ENCODE results near the gene IL20RA.

The IL20RA gene

DNA sequence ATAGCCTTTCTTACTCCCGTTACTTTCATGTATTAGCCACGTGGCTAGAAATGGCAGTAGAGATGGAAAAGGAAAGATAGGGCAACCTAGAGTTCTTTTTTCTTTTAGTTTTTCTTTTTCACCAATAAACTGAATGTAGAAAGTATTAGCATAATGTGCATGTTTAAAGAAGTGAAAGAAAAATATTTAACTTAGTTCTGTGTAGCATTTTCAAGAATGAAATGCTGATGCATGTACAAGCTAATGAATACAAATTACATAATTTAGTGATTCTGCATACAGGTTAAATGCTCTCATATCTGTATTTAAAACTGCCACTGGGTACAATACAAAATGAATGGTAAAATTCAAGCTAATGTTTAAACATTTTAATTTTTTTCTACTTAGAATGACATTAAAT lies 22.6 kb upstream of the IL20RA start:
- no peak overlapping the region for H3K4me3 Mint-ChIP-seq
- intact Hi-C loops (cut with micrococcal nuclease), result no loop called here
- peaks cover 63% of the 10 kb centered on the region for H3K27me3 Mint-ChIP-seq
- no peaks in the 10 kb centered on the region for H3K4me1 Mint-ChIP-seq (ENCODE audit: low read depth)
- no peaks in the 10 kb centered on the region for H3K36me3 Mint-ChIP-seq (ENCODE audit: low read depth)
- H3K9me3 Mint-ChIP-seq, result no peaks in the 10 kb centered on the region
- H3K27ac Mint-ChIP-seq, result no peak overlapping the region

DNA sequence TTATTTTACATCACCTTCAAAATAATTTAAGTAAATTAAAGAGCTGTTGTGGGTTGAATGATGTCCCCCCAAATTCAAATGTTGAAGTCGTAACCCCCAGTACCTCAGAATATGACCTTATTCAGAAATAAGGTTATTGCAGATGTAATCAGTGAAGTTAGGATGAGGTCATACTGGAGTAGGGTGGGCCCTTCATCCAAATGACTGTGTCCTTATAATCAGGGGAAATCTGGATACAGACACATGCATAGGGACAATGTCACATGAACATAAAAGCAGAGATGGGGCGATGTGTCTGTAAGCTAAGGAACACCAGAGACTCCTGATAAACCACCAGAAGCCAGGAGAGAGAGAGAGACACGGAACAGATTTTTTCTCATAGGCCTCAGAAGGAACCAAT lies 13.3 kb upstream of the IL20RA start:
- intact Hi-C loops (cut with micrococcal nuclease), result no loop called here
- no peak overlapping the region for H3K4me3 Mint-ChIP-seq
- no peak overlapping the region for H3K27ac Mint-ChIP-seq
- H3K36me3 Mint-ChIP-seq (ENCODE audit: low read depth), result no peaks in the 10 kb centered on the region
- H3K27me3 Mint-ChIP-seq, result peaks cover 34% of the 10 kb centered on the region
- no peaks in the 10 kb centered on the region for H3K9me3 Mint-ChIP-seq
- H3K4me1 Mint-ChIP-seq (ENCODE audit: low read depth), result no peaks in the 10 kb centered on the region

DNA sequence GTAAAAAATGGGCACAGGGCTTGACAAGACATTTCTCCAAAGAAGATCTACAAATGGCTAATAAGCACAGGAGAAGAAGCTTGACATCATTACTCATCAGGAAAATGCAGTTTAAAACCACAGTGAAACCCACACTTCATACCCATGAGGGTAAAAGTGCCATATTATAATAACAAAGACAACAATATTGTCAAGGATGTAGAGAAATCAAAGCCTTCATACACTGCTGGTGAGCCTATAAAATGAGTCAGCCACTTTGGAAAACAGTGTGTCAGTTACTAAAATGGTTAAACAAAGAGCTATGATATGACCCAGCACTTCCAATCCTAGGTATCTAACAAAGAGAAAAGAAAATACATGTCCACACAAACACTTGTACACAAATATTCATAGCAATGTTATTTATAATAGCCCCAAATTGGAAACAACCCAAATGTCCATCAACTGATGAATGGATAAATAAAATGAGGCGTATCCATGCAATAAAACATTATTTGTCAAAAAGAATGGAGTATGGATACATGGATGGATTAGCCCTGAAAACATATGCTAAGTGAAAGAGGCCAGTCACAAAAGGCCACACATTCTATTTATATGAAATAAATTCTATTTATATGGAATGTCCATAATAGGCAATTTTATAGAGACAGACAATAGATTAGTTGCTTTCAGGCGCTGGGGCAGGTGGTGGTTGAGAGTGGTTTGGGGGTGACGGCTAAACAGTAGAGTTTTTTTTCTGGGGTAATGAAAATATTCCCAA lies 11.5 kb upstream of the IL20RA start:
- H3K9me3 Mint-ChIP-seq, result no peaks in the 10 kb centered on the region
- H3K27me3 Mint-ChIP-seq, result peaks cover 48% of the 10 kb centered on the region
- H3K4me1 Mint-ChIP-seq (ENCODE audit: low read depth), result no peaks in the 10 kb centered on the region
- intact Hi-C loops (cut with micrococcal nuclease), result no loop called here
- no peak overlapping the region for H3K4me3 Mint-ChIP-seq
- H3K36me3 Mint-ChIP-seq (ENCODE audit: low read depth), result no peaks in the 10 kb centered on the region
- no peak overlapping the region for H3K27ac Mint-ChIP-seq

DNA sequence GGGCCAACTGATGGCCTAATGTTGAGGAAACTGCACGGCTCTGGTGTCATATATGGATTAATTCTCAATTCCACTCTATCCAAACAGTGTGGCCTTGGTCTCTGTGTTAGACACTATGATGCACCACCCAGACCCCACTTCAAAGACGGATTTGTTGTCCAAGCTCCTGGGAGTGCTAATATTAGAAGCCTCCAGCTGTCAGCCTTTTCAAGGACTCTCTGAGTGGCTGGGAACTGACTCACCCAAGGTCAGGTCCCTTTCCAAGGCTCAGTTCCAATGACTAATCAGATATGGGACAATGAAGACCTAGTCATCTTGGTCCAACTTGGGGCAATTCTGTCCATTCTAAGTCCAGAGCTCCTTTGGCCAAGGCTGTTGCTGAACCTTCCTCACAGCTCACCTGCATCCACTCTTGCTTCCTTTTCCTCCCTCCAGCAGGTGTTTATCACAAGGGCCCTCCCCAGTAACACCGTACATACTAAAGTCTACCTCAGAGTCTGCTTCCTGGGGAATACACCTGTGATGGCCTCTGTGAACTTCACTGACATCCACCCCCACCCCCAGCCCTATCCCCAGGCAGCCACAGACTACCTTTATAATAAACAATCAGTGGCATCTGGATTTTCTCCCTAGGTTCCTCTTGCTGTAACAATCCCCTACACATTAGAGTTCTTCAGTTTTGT lies 7.2 kb upstream of the IL20RA start:
- Mint-ChIP-seq H3K27me3 (peaks cover 71% of the 10 kb centered on the region), H3K9me3 (no peaks in the 10 kb centered on the region), H3K27ac (no peak overlapping the region), H3K4me3 (no peak overlapping the region), H3K4me1 (ENCODE audit: low read depth) (no peaks in the 10 kb centered on the region), H3K36me3 (ENCODE audit: low read depth) (no peaks in the 10 kb centered on the region)
- intact Hi-C loops (cut with micrococcal nuclease), result no loop called here

DNA sequence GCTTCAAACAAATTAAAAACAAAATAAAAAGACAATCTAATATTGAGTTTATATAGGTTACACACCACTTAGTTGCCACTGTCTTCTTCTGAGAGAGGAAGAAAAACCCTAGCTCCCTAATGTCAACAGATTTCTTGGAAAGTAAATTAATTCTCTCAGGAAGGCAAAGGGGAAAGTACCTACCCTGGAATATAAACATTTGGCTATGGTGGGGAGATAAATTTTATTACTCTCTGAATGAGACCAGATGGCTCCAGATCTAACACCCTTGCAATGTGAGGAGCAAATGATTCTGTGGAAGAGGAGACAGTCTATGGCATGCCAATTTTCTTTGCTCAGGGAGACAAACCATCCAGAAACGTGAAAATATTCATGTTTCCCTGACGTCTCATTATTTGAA lies 4.3 kb upstream of the IL20RA start:
- intact Hi-C loops (cut with micrococcal nuclease), result no loop called here
- Mint-ChIP-seq H3K4me3 (no peak overlapping the region), H3K27ac (no peak overlapping the region), H3K9me3 (no peaks in the 10 kb centered on the region), H3K4me1 (ENCODE audit: low read depth) (peaks cover 5% of the 10 kb centered on the region), H3K36me3 (ENCODE audit: low read depth) (no peaks in the 10 kb centered on the region), H3K27me3 (peaks cover 67% of the 10 kb centered on the region)

DNA sequence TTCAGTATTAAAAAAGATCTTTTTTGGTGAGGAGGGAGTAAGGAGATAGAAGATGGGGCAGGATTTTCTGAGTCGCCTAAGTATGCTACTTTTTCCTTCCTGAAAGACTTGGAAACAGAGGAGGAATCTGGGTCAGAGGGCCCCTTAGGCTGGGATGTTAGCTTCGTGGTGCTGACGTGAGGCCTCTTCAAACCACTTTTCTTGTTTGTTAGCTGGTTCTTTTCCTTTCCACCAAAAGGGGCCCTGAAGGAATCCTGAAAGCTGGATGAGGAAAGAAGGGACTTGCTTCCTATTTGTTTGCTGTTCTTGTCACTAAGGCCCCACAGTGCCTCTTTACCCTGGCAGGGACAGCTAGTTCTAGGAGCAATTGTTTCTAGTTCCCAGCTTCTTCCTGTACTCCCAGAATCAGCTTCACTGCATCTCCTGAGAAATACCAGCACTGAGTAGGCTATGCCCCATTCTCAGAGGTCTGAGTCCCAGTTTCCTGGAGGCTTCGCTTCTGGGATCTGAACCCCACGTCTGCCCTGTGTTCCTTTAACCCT lies 2.2 kb upstream of the IL20RA start:
- peaks cover 76% of the 10 kb centered on the region for H3K27me3 Mint-ChIP-seq
- intact Hi-C loops (cut with micrococcal nuclease), result no loop called here
- H3K27ac Mint-ChIP-seq, result no peak overlapping the region
- no peak overlapping the region for H3K4me3 Mint-ChIP-seq
- no peaks in the 10 kb centered on the region for H3K36me3 Mint-ChIP-seq (ENCODE audit: low read depth)
- no peaks in the 10 kb centered on the region for H3K9me3 Mint-ChIP-seq
- peaks cover 5% of the 10 kb centered on the region for H3K4me1 Mint-ChIP-seq (ENCODE audit: low read depth)

DNA sequence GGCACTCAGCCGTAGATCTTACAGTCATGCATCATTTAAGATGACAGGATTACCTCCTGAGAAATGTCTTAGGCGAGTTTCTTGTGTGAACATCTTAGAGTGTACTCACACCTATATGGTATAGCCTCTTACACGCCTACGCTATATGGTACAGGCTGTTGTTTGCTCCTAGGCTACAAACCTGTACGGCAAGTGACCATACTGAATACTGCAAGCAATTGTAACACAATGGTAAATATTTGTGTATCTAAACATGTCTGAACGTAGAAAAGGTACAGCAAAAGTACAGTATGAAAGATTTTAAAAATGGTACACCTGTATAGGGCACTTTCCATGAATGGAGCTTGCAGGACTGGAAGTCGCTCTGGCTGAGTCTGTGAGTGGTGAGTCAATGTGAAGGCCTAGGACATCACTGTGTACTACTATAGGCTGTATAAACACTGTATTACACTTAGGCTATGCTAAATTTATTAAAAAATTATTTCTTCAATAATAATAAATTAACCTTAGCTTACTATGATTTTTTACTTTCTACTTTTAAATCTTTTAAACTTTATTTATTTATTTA lies 541 bp upstream of the IL20RA start:
- no peak overlapping the region for H3K4me3 Mint-ChIP-seq
- H3K4me1 Mint-ChIP-seq (ENCODE audit: low read depth), result peaks cover 5% of the 10 kb centered on the region
- no peak overlapping the region for H3K27ac Mint-ChIP-seq
- H3K27me3 Mint-ChIP-seq, result peaks cover 78% of the 10 kb centered on the region
- H3K9me3 Mint-ChIP-seq, result no peaks in the 10 kb centered on the region
- H3K36me3 Mint-ChIP-seq (ENCODE audit: low read depth), result no peaks in the 10 kb centered on the region
- intact Hi-C loops (cut with micrococcal nuclease), result no loop called here

DNA sequence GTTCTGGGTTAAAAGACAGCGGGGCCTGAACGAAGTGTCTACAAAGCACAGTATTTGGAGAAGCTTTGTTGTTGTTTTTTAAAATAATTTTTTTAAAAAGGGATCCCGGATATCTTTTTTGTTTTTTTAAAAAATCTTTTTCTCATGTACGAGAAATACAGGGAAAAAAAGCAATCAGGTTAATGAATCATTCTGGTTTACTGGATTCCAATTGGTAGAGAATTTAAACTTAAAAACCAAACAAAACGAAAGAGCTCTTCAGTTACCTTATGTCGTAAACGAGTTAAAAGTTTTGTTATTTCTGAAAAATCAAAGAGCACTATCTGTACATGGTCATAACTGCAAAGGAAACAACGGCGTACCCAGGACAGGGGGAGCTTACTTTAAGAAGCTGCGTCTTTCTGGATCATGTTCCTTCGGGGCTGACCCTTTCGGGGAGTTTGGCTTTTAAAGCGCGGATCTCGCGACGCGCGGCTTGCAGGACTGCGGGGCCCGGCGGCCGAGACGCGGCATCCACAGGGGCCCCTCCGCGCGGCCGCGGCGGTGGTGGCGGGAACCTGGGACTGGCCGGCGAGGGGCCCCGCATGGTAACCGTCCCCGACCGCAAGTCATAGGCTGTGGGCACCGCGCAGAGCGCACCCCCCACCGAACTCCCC lies 927 bp downstream of the IL20RA start:
- Mint-ChIP-seq H3K9me3 (no peaks in the 10 kb centered on the region), H3K27ac (no peak overlapping the region), H3K36me3 (ENCODE audit: low read depth) (no peaks in the 10 kb centered on the region), H3K4me3 (peak overlapping the region; percentile 72), H3K27me3 (peaks cover 82% of the 10 kb centered on the region), H3K4me1 (ENCODE audit: low read depth) (peaks cover 5% of the 10 kb centered on the region)
- intact Hi-C loops (cut with micrococcal nuclease), result no loop called here

DNA sequence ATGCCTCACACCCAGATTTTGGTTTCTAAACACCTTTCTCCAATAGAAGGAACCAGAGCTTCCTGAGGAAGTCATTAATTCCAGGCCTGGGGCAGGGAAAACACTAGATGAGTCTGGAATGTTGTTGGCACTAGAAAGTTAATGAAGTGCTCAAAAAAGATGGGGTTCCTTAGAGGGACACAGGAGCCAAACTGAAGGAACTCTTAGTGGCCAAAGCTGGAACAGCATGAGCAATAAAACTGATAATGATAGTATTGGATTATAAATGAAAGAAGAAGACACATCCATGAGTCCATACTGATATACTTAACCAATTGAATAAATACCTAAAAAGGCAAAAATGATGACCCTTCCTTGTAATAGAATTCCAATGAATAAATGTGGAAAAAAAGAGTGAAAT lies 4.4 kb downstream of the IL20RA start:
- intact Hi-C loops (cut with micrococcal nuclease), result no loop called here

DNA sequence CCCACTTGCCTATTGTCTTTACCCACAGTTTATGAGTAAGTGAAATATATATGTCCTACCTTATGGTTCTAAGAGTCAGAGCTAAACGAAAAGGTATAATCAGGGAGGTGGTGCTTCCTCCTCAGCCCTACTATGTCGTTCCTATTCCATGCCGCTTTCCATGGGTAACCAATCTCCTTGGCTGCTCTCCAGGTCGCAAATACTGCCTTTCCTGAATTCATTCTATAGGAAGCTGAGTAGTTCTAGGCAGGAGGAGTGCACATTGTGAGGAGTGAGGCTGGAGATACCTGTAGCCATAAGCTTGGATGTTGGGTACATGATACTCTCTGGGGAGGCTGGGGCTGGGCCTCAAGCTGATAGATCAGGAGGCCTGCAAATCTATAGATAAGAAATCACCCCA lies 5.8 kb downstream of the IL20RA start:
- H3K27me3 Mint-ChIP-seq, result peaks cover 81% of the 10 kb centered on the region
- no peaks in the 10 kb centered on the region for H3K9me3 Mint-ChIP-seq
- H3K4me3 Mint-ChIP-seq, result no peak overlapping the region
- no peaks in the 10 kb centered on the region for H3K36me3 Mint-ChIP-seq (ENCODE audit: low read depth)
- intact Hi-C loops (cut with micrococcal nuclease), result no loop called here
- no peak overlapping the region for H3K27ac Mint-ChIP-seq
- H3K4me1 Mint-ChIP-seq (ENCODE audit: low read depth), result no peaks in the 10 kb centered on the region

More for the DNA sequence above, 4.4 kb downstream of the IL20RA start:
- Mint-ChIP-seq H3K4me1 (ENCODE audit: low read depth) (peaks cover 5% of the 10 kb centered on the region), H3K27me3 (peaks cover 82% of the 10 kb centered on the region), H3K36me3 (ENCODE audit: low read depth) (no peaks in the 10 kb centered on the region), H3K4me3 (no peak overlapping the region), H3K27ac (no peak overlapping the region), H3K9me3 (no peaks in the 10 kb centered on the region)

DNA sequence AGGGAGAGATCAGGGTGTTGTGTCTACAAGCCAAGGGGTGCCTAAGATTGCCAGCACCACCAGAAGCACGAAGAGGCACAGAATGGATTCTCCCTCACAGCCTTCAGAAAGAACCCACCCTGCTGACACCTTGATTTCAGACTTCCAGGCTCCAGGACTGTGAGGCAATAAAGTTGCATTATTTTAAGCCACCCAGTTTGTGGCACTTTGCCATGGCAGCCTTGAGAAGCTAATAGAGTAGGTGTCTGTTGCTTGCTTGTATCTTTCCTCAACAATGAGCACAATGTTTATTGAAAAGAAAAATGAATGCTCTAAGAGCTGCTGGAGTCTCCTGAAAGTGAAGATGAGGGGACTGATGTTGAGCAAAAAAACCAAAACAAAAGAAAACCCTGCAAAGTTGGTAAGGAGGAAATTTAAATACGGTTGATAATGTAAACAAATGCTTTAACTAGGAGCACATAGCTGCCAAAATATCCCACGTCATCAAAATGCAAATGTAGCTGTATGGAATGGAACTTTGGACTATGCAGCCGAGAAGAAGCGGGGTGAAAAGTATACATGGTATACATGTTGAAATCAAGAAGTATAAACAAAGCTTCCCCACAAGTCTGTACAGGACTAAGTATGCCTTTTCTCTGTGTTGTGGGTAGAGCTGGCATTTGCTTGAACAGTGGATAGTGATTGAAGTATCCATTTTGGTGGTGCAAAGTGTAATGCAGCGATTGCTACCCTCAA lies 8.0 kb downstream of the IL20RA start:
- Mint-ChIP-seq H3K4me1 (ENCODE audit: low read depth) (no peaks in the 10 kb centered on the region), H3K27me3 (peaks cover 75% of the 10 kb centered on the region), H3K27ac (no peak overlapping the region), H3K4me3 (no peak overlapping the region), H3K36me3 (ENCODE audit: low read depth) (no peaks in the 10 kb centered on the region), H3K9me3 (no peaks in the 10 kb centered on the region)
- intact Hi-C loops (cut with micrococcal nuclease), result no loop called here

DNA sequence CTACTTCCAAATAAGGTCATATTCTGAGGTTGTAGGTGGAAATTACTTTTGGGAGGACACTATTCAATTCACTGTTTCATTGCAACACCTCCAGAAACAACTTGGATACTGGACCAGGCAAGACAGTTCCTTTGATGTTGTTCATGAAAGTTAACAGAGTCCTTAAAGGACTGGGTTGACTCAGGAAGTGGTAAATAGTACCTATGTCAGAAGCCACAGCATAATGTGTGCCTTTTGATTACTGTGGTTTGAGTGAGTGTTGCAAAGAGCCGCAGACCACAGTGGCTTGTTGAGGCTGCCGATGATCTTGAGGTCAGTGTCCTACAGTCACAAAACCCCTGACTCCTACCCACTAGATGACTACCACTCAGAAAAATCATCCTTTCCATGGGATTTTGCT lies 10.9 kb downstream of the IL20RA start:
- Mint-ChIP-seq H3K36me3 (ENCODE audit: low read depth) (no peaks in the 10 kb centered on the region), H3K4me1 (ENCODE audit: low read depth) (no peaks in the 10 kb centered on the region), H3K4me3 (no peak overlapping the region), H3K9me3 (no peaks in the 10 kb centered on the region), H3K27me3 (peaks cover 61% of the 10 kb centered on the region), H3K27ac (no peak overlapping the region)
- intact Hi-C loops (cut with micrococcal nuclease), result no loop called here

DNA sequence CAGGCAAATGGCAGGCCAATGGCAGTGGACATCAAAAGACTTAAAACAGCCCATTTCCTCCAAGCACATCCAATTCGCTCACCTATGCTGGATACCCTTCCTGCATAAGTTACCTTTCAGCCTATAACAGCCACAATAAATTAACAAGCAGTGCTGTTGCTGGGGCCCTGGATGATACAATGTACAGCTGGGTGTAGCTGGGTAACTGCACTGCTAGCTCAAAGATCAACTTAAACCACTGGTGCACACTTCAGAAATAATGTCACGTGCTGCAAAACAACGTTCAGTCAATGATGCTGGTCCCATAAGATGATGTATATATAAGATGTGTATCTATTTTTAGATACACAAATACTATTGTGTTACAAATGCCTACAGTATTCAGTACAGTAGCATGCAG lies 13.6 kb downstream of the IL20RA start:
- Mint-ChIP-seq H3K4me1 (ENCODE audit: low read depth) (no peaks in the 10 kb centered on the region), H3K4me3 (no peak overlapping the region), H3K36me3 (ENCODE audit: low read depth) (no peaks in the 10 kb centered on the region), H3K27ac (no peak overlapping the region), H3K27me3 (peaks cover 57% of the 10 kb centered on the region), H3K9me3 (no peaks in the 10 kb centered on the region)
- intact Hi-C loops (cut with micrococcal nuclease), result no loop called here
